Activated CD8-positive, alpha-beta memory T cell treated with anti-CD3 and anti-CD28 coated beads, Interleukin-2, amount 50 U/mL, for 24 hours (primary cell): ENCODE data around the gene CALCOCO2.
"Not testable (repeated sequence)": the region's sequence is repeated elsewhere in the genome, so short reads cannot be mapped to it uniquely, and the experiment has no call there.

Experiments
- DNase-seq: peaks from one replicate; pipeline ENCODE4 v3.0.0-alpha.2; 2020; ENCODE audit errors: extremely low read depth

Gene CALCOCO2, protein sequence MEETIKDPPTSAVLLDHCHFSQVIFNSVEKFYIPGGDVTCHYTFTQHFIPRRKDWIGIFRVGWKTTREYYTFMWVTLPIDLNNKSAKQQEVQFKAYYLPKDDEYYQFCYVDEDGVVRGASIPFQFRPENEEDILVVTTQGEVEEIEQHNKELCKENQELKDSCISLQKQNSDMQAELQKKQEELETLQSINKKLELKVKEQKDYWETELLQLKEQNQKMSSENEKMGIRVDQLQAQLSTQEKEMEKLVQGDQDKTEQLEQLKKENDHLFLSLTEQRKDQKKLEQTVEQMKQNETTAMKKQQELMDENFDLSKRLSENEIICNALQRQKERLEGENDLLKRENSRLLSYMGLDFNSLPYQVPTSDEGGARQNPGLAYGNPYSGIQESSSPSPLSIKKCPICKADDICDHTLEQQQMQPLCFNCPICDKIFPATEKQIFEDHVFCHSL

DNA sequence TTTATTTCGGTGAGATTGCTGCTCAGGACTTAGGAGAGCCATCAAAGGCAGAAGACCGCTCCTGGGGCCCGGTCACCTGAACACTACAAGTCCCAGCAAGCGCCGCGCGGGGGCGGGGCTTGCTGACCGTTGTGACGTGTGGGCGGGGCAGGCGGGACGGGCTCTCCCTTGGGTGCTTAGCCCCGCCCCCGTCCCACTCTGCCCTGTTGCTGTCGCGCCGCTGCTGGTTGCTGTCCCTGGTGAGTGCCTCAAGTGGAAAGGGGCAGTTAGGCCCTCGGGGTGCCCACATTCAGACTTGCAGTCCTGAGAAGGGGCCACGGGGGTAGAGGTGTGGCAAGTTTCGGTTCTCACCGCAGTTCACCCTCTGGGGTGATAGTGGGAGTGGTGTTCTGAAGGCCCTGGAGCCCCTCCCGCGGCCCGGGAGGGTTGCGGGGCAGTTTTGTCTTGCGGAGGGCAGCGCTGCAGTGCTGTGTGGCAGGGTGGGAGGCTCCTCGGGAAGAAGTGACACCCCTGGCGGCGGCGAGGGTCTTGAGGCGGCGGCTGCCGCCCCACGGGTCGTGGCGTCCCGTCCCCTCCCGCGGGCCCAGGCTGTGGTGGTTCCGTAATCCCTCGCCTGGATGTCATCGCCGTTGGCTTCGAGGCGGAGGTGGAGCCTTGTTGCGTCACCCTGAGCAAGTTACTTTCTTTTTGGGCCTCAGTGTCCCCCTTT is at the start of gene CALCOCO2:
Gene CALCOCO2 (plus strand): TSS at position 196 of the 709 bp plus-strand sequence. CDS start 10,673 bp downstream, outside the sequence.
- peak; percentile 67 for DNase-seq

DNA sequence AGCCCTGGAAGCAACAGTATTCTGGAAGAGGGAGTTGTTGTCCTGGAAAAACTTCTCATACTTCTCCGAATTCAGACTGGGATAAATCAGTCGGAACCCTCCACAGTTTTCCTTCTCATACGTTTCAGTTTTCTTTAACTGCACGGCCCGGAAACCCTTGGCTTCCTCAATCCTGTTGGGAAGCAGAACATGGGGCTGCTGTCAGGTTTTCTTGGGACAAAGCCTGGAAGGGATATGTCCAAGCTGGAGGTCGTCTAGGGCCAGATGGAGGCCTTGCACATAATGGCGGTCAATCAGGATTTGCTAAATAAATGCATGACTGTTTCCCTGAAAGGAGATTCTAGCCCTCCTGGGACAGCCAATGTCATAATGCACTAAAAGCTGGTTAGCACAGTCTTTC is 43.0 kb upstream of the CALCOCO2 start:
- DNase-seq: no peak

DNA sequence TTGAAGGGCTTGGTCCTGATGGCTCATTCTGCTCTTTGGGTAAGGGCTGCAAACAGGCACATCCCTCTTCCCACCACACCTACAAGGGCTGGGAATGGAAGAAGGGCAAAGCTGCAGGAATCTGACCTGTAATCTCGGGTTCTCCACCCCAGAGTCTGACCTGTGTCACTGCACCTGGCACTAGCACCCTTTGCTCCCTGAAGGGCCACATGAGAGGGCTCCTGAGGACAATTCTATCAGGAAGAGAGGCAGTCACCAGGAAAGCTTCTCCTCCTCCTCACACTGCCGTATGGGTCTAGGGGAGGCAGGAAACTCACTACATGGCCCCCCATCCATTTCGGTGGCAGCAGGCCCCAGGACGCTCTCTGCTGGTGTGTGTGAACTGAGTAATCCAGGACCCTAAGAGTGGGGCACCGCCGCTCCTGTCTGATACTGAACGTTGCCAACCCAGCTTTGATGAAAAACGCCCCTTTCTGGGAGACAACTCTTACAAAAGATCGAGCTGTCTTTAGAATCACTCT is 40.2 kb upstream of the CALCOCO2 start:
- DNase-seq: no peak

DNA sequence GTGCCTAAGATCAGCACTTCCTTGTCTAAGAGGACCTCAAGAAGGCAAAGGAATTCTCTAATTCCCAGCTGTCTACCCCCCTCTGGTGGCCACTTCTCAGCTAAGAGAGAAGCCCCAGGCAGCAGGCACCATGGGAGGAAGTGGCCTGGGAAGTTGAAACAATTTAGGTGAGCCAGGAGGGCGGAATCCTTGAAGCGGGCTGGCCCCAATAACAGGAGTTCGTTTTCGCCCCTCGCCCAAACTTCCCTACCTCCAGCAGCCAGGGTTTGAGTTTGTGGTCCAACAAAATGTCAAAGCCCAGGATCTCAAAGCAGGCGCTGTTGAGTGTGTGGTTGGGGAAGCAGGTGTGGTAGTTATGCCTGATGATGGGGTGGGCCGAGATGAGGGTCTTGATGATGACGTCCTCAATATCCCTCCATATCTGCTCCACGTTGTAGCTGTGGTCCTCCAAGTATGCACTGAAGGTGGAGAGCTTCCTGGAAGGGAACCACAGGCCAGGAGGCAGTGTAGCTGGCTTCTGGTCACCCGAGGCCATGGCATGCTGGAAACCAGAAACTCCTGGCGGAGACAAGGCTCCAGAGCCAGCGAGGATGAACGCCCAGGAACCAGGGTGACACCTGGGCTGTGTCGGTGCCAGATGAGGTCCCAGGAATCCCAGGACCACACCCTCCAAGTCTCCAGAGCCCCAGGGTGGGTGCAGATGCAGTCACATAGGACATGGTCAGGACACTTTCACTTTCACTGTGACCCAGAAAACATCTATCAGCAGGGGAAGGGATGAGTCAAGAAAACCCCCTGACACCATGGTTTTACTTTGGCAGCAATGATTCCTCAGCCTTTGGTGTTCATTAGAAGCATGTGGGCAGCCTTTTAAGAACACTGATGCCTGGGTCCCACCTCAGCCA is 39.5 kb upstream of the CALCOCO2 start:
- no peak for DNase-seq

DNA sequence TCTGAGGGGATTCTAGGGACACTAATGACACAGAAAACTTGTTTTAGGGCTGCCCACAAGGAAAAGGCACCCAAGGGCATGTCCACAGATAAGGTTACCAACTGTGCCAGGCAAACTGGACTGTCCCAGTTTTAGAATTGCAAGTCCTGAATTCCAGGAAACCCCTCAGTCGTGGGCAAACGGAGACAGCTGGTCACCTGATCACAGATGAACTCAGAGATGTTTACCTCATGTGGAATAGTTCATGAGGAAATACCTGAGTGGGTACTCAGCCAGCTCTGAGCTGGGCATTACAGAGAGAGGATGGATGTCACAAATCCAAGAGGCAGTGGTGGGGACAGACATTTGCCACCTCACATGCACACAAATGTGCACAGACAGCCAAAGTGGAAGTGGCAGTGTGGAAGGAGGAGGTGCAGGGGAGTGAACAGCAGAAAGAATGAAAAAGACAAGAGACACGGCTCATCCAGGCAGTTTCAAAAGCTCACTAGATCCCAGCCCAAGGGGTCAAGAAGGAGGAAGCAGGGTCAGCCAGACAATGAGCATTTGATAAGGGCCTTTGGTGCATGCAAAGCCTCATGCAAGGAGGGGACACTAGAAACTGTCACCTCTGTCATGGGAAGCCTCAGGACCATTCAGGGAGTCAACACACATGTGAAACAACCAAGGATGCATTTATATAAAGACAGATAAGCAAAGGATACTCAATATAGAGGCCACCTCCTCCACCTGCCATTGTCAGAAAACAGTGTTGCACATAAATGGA is 38.6 kb upstream of the CALCOCO2 start:
- no peak for DNase-seq

DNA sequence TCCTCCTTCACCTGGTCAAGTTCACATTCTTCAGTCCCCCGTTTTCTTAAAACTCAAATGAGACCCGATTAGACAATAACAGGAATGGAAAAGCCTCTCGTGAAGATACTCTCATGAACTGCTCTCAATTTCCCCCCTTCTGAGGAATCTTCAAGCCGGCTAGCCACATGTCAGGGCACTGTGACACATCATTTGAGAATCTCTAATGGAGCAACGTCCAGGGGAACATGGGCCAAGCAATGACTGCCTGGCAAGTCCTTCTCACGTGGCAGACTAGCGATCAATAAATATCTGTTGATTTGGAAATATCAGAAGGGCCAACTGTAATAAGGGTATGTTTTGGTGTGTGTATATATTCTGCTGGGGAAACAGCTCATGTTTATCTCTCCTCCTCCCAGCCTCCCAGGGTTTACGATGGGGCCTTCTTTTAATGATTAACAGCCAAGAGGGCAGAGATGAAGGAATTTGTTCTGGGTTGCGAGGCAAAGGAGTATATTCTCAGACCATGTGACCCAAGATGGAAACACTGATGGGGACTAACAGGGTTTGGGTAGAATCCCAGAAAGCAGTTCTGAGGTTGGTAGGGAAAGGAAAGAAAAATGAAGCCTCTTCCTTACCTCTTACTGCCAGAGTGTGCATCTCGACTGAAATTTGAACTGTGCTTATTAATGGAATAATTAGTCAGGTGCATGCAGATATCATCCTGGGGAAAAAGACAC is 35.2 kb upstream of the CALCOCO2 start:
- DNase-seq: no peak

DNA sequence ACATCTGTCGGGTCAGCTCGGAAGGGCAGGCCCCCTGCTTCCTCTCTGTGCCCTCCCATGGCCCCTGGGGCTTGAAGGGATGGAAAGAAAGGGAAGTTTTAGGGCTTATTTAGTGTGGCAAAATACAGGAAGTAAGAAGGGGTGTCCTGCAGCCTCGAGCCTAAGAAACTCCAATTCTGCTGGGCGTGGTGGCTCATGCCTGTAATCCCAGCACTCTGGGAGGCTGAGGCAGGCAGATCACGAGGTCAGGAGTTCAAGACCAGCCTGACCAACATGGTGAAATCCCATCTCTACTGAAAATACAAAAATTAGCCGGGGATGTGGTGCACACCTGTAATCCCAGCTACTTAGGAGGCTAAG is 34.7 kb upstream of the CALCOCO2 start:
- not testable (repeated sequence) for DNase-seq

DNA sequence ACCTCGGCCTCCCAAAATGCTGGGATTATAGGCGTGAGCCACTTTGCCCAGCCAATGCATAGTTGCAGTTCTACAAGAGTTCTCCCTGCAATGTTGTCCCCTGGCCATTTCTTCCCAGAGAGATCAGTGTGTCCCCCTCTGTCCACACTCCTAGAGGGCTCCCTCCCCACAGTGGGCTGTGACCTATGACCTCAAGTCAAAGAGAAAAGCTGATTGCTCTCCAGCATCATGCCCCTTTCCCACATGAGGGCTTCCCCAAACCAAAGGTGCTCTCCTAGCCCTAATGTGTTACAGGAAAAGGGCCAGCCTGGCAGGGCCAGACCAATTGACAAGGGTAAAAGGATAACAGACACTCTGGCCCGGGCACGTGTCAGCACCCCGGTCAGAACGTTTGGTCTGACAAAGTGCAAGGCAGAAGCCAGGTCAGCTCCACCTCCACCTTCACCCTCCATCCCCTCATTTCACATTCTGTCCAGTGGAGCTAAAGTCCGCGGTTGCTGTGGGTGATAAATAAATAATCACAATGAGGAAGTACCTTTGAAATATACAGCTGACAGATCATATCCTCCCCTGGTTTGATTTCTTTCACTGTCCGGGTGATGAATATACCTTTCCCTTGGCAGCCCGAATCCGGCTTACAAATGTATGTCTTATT is 31.6 kb upstream of the CALCOCO2 start:
- DNase-seq: no peak

DNA sequence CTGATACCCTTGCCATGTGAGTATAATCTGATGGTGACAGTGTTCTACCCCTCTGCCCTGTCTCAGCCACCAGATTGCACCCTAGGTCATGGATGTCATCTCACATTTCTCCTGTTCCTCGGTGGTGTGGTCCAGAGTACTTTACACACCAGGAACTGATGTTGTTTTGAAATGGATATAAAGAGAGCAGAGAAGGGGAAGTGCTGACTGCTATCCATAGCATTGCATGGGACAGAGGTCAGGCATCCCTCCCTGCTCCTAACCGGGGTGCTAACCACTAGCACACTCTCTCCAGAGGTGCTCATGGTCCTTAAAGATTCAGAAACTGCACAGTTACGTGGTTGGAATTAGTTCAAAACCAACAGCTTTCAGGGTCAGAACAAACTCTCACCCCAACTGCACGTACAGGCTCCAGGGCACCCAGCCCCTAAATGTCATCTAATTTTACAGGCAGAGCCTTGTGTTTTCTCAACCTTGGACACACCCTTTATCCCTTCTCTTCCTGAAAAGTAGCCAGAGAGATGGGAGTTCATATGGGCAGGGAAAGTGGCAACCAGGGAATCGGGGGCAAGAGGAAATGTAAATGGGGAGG is 30.1 kb upstream of the CALCOCO2 start:
- DNase-seq: no peak

DNA sequence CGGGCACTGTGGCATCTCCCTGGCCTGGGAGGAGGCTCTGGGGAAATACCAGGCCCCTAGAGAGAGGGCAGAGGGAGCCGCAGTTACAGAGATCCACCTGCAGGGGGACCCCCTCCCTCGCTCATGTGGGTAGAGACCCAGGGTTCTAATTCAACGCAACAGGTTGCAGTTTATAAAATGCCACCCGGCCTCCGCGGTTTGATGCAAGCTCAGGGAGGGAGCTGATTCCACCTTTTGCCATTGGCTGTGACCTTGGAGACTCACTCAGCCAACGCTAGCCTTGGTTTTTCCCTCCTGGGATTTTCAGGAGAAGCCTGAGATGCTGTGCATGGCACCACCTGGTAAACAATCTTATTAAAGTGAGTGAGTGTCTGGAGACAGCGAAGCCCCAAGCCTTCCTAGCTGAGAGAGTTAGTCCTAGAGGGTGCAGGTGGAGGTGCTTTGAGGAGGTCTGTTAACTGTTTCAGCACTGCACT is 25.9 kb upstream of the CALCOCO2 start:
- DNase-seq: peak; percentile 29

DNA sequence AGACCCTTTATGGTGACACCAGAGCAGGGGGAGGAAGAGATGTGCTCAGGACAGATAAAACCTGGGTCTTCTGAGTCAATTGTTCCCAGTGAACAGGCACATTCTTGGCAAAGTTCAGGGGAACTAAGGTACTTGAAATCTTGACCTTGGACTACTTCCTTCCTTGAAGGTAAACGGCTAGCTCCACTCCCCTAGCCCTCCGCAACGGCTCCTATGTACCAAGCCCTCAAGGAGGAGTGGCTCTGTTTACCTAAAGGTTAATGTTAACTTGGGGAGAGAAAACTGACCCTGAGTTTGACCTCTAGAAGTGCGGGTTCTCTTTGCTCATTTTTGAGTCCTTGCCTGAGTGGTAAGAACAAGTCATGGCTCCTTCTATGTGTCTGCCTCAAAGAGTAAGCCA is 21.7 kb upstream of the CALCOCO2 start:
- DNase-seq: no peak

DNA sequence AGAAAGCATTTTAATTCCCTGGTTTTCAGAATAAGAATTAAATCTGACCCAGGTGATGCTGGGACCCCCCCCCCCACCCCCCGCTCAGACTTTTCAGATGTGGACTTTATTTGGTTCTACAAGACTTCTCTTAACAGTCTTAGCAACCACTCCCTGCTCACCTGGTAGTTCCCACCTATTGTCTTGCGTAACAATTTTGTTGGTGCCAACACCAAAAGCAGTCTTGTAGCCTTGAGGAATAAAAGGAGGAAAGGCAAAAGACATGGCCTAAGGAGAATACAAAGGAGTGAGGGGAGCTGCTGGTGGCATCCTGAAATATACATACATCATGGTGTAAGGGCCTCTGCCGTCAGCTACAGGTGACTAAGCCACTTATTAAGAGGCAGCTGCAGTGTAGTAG is 18.8 kb upstream of the CALCOCO2 start:
- DNase-seq: no peak

DNA sequence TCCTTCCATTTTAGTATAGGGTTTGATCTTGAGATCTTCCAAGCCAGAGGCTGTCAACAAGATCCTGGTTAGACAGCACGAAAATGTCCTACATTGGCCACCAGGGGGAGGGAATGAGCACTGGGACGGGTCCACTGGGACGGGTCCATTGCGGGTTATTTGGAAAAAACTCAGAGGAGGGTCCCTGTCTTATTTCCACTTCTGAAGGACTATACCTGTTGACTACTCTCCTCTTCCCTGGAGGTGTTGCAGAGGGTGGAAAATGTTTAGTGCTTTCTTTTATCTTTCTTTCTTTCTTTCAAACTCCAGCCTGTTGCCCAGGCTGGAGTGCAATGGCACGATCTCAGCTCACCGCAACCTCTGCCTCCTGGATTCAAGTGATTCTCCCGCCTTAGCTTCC is 16.3 kb upstream of the CALCOCO2 start:
- no peak for DNase-seq

DNA sequence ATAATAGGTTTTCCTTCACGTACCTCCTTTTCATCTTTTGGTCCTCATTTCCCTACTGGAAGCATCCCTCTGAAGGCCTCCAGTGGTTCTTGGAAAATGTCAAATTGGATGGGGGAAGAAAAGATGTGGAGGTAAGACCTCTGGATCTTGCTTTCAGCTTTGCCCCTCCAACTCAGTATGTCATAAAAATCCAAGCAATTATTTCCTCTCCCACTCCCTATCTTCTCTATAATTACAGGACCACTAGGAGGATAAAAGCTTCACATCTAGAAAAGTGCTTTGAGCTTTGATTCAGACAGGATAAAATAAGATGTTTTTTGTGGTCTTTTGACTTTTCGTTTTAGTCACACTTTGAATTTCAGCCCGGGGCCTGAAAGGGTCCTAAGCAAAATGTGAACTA is 15.5 kb upstream of the CALCOCO2 start:
- no peak for DNase-seq

DNA sequence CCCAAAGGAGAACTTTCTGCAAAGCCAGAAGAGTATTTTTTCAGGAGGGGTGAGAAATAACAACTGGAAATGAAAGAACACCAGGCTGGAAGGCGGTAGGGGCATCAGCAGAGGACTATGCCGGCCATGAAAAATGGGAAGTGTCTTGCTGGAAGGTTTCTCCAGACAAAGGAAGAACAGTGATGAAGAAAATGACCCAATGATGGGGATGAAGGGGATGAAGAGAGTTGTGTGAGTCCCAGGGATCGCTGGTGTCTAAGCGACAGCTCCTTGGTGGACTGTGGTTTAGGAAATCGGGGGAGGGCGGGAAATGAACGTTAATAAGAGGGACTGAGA is 14.4 kb upstream of the CALCOCO2 start:
- DNase-seq: no peak

DNA sequence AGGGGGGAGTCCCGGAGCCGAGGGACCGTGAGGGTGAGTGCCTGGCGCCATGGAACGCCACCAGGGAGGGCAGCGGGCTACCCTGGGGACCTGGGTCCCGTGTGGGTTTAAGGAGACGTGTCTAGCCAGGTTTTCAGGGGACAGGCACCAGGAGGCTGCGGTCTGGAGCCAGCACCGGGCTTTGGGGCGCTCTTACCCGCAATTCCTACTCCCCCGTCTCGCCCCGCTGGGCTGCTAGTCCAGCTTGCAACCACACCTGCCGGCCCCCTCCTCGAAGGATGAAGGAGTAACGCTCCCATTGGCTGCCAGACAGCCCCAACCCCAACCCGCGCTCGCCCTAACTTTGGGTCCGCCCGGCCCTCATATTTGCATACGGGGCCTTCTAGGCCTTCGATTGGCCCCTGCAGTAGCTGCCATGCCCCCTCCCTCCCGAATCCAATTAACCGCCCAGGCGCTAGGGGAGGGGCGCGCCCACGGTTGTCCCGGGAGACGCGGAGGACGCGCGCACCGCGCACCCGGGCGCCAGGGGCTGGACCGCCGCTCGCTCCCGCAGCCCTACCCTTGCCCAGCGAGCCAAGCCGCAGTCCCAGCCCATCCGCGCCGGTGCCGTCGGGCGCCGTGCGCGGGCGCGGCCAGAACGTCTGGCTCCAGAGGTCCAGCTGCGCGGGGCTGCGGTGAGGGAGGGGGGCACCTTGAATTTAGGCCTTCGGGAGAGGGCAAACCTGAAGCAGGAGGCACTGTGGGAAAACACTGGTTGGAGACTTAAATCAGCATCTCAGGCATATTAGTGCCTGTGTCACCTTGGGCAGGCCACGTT is 13.9 kb upstream of the CALCOCO2 start, which contains the start of gene TTLL6:
Gene TTLL6 (minus strand): TSS at position 456 of the 817 bp plus-strand sequence. CDS start 157 bp downstream, at position 299.
- peak; percentile 41 for DNase-seq

DNA sequence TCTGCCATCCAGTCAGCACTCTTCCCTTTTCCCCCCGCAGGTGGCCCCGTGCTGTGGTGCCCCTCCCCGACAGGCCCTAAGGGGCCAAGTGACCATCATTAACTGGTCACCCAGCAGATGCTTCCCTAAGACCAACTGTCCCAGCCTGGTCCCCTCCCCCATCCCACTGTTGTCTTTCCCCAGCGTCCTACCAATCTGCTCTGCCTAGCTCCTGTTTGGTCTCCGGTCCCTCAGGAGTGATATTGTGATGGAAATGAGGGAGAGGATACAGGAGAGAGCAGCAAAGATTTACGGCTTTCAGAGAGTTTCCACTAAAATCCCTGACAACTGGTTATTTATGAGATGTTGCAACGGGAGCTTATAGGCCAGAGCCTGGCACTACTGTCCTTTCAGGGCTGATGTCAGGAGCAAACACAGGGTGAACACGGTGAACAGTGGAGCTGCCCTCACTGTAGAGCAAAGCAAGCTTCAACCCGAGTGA is 12.4 kb upstream of the CALCOCO2 start:
- DNase-seq: no peak

DNA sequence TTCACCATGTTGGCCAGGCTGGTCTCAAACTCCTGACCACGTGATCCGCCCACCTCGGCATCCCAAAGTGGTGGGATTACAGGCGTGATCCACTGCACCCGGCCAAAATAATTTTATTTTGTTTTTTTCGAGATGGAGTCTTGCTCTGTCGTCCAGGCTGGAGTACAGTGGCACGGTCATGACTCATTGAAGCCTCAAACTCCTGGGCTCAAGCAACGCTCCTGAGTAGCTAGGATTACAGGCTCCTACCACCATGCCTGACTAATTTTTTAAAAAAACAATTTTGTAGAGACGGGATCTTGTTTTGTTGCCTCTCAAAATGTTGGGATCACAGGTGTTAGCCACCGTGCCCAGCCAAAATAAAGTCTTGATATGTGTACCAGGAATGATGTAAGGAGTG is 11.4 kb upstream of the CALCOCO2 start:
- no peak for DNase-seq
